ENCODE data around the gene PRR16. TPM values are rescaled to one million over a fixed set of nuclear protein-coding genes. Genes with fewer than 3 reads are reported as not detected.

Gene PRR16
- total RNA-seq, 4 donors from 2014 or later, result 2.9 to 9.1 (median 4.2) TPM

DNA sequence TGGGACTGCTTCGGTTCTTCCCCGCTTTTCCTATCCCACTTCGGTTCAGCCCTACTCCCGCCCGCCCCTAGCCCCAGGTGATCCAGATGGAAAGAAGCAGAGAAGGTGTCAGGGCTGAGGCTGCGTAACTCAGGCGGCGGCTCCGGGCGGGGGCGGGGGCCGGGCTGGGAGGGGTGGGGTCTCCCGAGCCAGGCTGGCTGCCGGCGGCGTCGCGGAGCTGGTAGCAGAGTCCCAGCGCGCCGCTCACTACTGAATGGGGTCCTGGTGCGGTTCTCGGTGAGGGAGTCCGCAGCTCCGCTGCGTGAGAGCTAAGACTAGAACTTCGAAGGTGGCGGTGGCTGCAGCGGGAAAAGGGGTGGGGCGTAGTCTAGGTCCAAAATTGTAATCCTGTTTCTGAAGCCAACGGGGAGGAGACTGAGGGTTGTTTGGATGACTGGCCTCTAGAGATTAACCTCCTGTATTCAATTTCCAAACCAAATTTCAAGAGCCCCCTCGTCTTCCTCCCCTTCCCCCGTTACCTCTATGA is 1.4 kb downstream of the PRR16 start:
- peak overlapping the region; percentile 56 to 69 (median 64) for H3K4me3 ChIP-seq
- peaks cover 6 to 34% (median 6%) of the 10 kb centered on the region in 4 donors for H3K27me3 ChIP-seq
- WGBS, result 7% methylated on average over 19 of the region's 33 CpGs
- intact Hi-C loops (cut with DNase I), result no loop called here
- peaks cover 3 to 26% (median 21%) of the 10 kb centered on the region in 4 donors for H3K4me1 ChIP-seq
- H3K27ac ChIP-seq (replicated peaks in 1 of 4), result peak overlapping the region; percentile 58 to 75 (median 69)
- TF ChIP-seq, protein P1, sequence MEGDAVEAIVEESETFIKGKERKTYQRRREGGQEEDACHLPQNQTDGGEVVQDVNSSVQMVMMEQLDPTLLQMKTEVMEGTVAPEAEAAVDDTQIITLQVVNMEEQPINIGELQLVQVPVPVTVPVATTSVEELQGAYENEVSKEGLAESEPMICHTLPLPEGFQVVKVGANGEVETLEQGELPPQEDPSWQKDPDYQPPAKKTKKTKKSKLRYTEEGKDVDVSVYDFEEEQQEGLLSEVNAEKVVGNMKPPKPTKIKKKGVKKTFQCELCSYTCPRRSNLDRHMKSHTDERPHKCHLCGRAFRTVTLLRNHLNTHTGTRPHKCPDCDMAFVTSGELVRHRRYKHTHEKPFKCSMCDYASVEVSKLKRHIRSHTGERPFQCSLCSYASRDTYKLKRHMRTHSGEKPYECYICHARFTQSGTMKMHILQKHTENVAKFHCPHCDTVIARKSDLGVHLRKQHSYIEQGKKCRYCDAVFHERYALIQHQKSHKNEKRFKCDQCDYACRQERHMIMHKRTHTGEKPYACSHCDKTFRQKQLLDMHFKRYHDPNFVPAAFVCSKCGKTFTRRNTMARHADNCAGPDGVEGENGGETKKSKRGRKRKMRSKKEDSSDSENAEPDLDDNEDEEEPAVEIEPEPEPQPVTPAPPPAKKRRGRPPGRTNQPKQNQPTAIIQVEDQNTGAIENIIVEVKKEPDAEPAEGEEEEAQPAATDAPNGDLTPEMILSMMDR (IDR thresholded peaks at IDR 0.05), result no peak
- peak in 1 of 2 donors; percentile 28 for TF ChIP-seq POLR2AphosphoS5 (IDR thresholded peaks at IDR 0.05)
- H3K9me3 ChIP-seq, result no peaks in the 10 kb centered on the region
- no peak for DNase-seq (ENCODE audit: extremely low spot score)
- no peaks in the 10 kb centered on the region for H3K36me3 ChIP-seq

DNA sequence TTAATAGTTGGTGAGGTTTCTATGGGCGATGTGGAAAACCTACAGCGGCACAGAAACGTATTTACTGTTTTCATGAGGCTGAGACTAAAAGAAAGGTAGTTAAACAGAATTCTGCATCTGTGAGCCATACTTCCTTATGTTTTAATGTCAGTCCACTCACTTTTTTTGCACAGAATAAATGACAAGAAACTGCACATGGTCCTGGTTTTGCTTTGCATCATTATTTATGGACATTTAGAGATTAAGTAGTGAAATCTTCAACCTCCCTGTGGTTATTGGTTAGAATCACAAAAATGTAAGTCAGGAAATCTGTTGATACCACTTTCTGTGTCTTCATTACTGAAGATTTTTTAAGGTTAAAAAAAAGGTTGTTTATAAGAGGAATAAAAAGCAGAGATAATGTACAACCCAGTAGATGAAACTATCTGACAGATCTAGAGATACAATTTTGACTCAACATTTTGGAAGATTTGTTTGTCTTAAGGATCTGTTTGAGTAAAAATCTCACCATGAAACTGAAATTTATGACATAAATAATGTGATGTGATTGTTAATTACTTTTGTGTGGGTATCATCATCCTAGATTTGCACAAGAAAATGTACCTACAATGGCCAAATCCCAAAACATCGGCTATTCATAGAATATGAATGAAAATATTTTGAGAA is 2.4 kb downstream of the PRR16 start:
- H3K4me1 ChIP-seq, result peaks cover 3 to 26% (median 21%) of the 10 kb centered on the region in 4 donors
- DNase-seq (ENCODE audit: extremely low spot score), result no peak
- peak overlapping the region; percentile 56 to 69 (median 64) for H3K4me3 ChIP-seq
- H3K27me3 ChIP-seq, result peaks cover 6 to 34% (median 6%) of the 10 kb centered on the region in 4 donors
- H3K9me3 ChIP-seq, result no peaks in the 10 kb centered on the region
- peak overlapping the region in 1 of 4 donors; percentile 73 for H3K27ac ChIP-seq (replicated peaks in 1 of 4)
- intact Hi-C loops (cut with DNase I), result no loop called here
- 82% methylated on average over 4 of the region's 4 CpGs for WGBS
- H3K36me3 ChIP-seq, result no peaks in the 10 kb centered on the region
- TF ChIP-seq EP300 (IDR thresholded peaks at IDR 0.05) (no peak), POLR2A (IDR thresholded peaks at IDR 0.05; ENCODE audit: low read depth) (no peak), POLR2AphosphoS5 (IDR thresholded peaks at IDR 0.05) (no peak)
- TF ChIP-seq, protein P1 (IDR thresholded peaks at IDR 0.05), result no peak

DNA sequence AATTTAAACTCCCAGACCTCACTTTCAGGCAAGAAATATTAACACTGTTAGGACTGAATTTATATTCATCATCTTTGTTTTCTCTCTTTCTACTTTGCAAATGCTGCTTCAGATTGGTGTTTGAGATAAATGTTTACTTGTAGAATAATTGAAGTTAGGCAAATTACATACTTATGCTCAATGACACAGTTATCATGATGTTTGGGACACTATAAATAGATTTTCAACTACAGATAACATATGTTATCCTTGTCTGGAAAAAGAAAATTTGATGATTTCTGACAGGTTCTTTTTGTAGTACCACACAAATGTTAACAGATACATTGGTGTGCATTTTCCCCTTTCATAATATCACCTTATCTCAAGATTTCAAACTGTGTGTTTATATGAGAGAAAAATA is 7.9 kb downstream of the PRR16 start:
- intact Hi-C loops (cut with DNase I), result no loop called here
- no peaks in the 10 kb centered on the region for H3K27me3 ChIP-seq
- H3K27ac ChIP-seq (replicated peaks in 1 of 4), result no peak overlapping the region
- H3K9me3 ChIP-seq, result no peaks in the 10 kb centered on the region
- H3K4me1 ChIP-seq, result no peaks in the 10 kb centered on the region
- no peak overlapping the region for H3K4me3 ChIP-seq
- no peak for DNase-seq (ENCODE audit: extremely low spot score)
- TF ChIP-seq POLR2AphosphoS5 (IDR thresholded peaks at IDR 0.05) (no peak), EP300 (IDR thresholded peaks at IDR 0.05) (no peak), POLR2A (IDR thresholded peaks at IDR 0.05; ENCODE audit: low read depth) (no peak)
- TF ChIP-seq, protein P1 (IDR thresholded peaks at IDR 0.05), result no peak
- no peaks in the 10 kb centered on the region for H3K36me3 ChIP-seq

GRCh38 chr5:120472911-120473310 is 8.8 kb downstream of the PRR16 start:
- Histone ChIP-seq H3K27me3 (no peaks in the 10 kb centered on the region), H3K4me1 (no peaks in the 10 kb centered on the region), H3K27ac (replicated peaks in 1 of 4) (no peak overlapping the region), H3K4me3 (no peak overlapping the region), H3K36me3 (no peaks in the 10 kb centered on the region), H3K9me3 (no peaks in the 10 kb centered on the region)
- intact Hi-C loops (cut with DNase I), result no loop called here
- TF ChIP-seq POLR2AphosphoS5 (IDR thresholded peaks at IDR 0.05) (no peak), EP300 (IDR thresholded peaks at IDR 0.05) (no peak), POLR2A (IDR thresholded peaks at IDR 0.05; ENCODE audit: low read depth) (no peak)
- TF ChIP-seq, protein P1 (IDR thresholded peaks at IDR 0.05), result no peak
- DNase-seq (ENCODE audit: extremely low spot score), result no peak

DNA sequence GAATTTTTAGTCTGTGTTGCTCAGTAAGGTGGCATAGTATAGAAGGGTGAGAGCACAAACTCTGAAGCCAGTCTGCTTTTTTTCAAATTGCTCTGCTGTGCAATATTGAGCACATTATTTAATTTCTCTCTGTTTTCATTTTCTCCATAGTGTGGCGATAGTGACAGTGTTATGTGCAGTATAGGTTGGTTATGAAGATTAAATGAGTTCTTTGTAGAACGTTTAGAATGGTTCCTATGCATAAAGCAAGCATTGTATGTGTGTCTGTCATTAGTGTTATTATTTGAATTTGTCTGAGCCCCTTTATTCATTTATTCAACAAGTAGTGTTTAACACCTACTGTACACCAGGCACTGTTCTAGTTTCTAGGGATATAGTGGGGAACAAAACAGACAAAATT is 9.2 kb downstream of the PRR16 start:
- 69% methylated on average over 2 of the region's 2 CpGs for WGBS
- no peaks in the 10 kb centered on the region for H3K4me1 ChIP-seq
- no peaks in the 10 kb centered on the region for H3K27me3 ChIP-seq
- H3K4me3 ChIP-seq, result no peak overlapping the region
- intact Hi-C loops (cut with DNase I), result no loop called here
- no peaks in the 10 kb centered on the region for H3K9me3 ChIP-seq
- TF ChIP-seq EP300 (IDR thresholded peaks at IDR 0.05), result no peak
- TF ChIP-seq POLR2AphosphoS5 (IDR thresholded peaks at IDR 0.05), result no peak
- no peak for TF ChIP-seq POLR2A (IDR thresholded peaks at IDR 0.05; ENCODE audit: low read depth)
- TF ChIP-seq, protein P1 (IDR thresholded peaks at IDR 0.05), result no peak
- DNase-seq (ENCODE audit: extremely low spot score), result no peak
- no peak overlapping the region for H3K27ac ChIP-seq (replicated peaks in 1 of 4)
- no peaks in the 10 kb centered on the region for H3K36me3 ChIP-seq

Data from esophagus muscularis mucosa (tissue), 4 donors.